Upper lobe of left lung (tissue), 4 donors: ENCODE measurements around the gene AFF3.

Experiments
- EP300 ChIP-seq, 4 donors: sonication (generic); formaldehyde crosslinking; IDR thresholded peaks; one replicate each; pipeline ENCODE4 v1.5.1; 2017; ENCODE audit warnings: antibody characterized with exemption in 4 of 4, control low read depth in 2 of 4
- POLR2A ChIP-seq, 4 donors: fragments of 450-650 bp; IDR thresholded peaks; one replicate each; pipeline ENCODE4 v1.5.1; 2016 to 2017; ENCODE audit warnings: antibody characterized with exemption in 4 of 4, mild to moderate bottlenecking in 2 of 4
- POLR2AphosphoS5 ChIP-seq, 2 donors: sonication (generic); formaldehyde crosslinking; IDR thresholded peaks; one replicate each; pipeline ENCODE4 v1.5.1; 2017; ENCODE audit warnings: antibody characterized with exemption in 2 of 2
- TF ChIP-seq, protein P1 (sequence below), 6 experiments: fragments of 450-650 bp in 4 of 6; fragments of 200-600 bp in 2 of 6; sonication (generic) in 2 of 6; IDR thresholded peaks; one replicate each; pipeline ENCODE4 v1.5.1; 2016 to 2019; ENCODE audit warnings: antibody characterized with exemption in 6 of 6

GRCh38 chr2:100151310-100151709 lies 8.9 kb upstream of the AFF3 start:
- TF ChIP-seq POLR2A (IDR thresholded peaks at IDR 0.05) (no peak), POLR2AphosphoS5 (IDR thresholded peaks at IDR 0.05) (no peak), EP300 (IDR thresholded peaks at IDR 0.05) (no peak)
- TF ChIP-seq, protein P1, sequence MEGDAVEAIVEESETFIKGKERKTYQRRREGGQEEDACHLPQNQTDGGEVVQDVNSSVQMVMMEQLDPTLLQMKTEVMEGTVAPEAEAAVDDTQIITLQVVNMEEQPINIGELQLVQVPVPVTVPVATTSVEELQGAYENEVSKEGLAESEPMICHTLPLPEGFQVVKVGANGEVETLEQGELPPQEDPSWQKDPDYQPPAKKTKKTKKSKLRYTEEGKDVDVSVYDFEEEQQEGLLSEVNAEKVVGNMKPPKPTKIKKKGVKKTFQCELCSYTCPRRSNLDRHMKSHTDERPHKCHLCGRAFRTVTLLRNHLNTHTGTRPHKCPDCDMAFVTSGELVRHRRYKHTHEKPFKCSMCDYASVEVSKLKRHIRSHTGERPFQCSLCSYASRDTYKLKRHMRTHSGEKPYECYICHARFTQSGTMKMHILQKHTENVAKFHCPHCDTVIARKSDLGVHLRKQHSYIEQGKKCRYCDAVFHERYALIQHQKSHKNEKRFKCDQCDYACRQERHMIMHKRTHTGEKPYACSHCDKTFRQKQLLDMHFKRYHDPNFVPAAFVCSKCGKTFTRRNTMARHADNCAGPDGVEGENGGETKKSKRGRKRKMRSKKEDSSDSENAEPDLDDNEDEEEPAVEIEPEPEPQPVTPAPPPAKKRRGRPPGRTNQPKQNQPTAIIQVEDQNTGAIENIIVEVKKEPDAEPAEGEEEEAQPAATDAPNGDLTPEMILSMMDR (IDR thresholded peaks at IDR 0.05) = no peak
